ENCODE results near the gene FKBP8. TPM values are rescaled to one million over a fixed set of nuclear protein-coding genes. Genes with fewer than 3 reads are reported as not detected.
A peak's percentile ranks its signal among the peaks of the same experiment; 100 is the strongest.

The FKBP8 gene
- total RNA-seq, 1 donor from 2014 or later, result 203 TPM

GRCh38 chr19:18558604-18559003 lies 15.2 kb upstream of the FKBP8 start:
- Mint-ChIP-seq H3K27ac (ENCODE audit: unreplicated experiment) (peak overlapping the region; percentile 67), H3K36me3 (ENCODE audit: unreplicated experiment) (no peaks in the 10 kb centered on the region), H3K9me3 (ENCODE audit: unreplicated experiment) (peaks cover 4% of the 10 kb centered on the region), H3K4me3 (ENCODE audit: unreplicated experiment) (peak overlapping the region; percentile 86), H3K27me3 (ENCODE audit: unreplicated experiment) (no peaks in the 10 kb centered on the region), H3K4me1 (ENCODE audit: low read depth, unreplicated experiment) (peaks cover 3% of the 10 kb centered on the region)
- TF ChIP-seq, protein P1, sequence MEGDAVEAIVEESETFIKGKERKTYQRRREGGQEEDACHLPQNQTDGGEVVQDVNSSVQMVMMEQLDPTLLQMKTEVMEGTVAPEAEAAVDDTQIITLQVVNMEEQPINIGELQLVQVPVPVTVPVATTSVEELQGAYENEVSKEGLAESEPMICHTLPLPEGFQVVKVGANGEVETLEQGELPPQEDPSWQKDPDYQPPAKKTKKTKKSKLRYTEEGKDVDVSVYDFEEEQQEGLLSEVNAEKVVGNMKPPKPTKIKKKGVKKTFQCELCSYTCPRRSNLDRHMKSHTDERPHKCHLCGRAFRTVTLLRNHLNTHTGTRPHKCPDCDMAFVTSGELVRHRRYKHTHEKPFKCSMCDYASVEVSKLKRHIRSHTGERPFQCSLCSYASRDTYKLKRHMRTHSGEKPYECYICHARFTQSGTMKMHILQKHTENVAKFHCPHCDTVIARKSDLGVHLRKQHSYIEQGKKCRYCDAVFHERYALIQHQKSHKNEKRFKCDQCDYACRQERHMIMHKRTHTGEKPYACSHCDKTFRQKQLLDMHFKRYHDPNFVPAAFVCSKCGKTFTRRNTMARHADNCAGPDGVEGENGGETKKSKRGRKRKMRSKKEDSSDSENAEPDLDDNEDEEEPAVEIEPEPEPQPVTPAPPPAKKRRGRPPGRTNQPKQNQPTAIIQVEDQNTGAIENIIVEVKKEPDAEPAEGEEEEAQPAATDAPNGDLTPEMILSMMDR (IDR thresholded peaks at IDR 0.05; ENCODE audit: partially characterized antibody, unreplicated experiment), result no peak
- DNase-seq, result no peak

- Mint-ChIP-seq H3K9me3 (ENCODE audit: unreplicated experiment) (peaks cover 4% of the 10 kb centered on the region), H3K36me3 (ENCODE audit: unreplicated experiment) (no peaks in the 10 kb centered on the region), H3K4me1 (ENCODE audit: low read depth, unreplicated experiment) (peaks cover 3% of the 10 kb centered on the region), H3K4me3 (ENCODE audit: unreplicated experiment) (peak overlapping the region; percentile 86), H3K27me3 (ENCODE audit: unreplicated experiment) (no peaks in the 10 kb centered on the region), H3K27ac (ENCODE audit: unreplicated experiment) (peak overlapping the region; percentile 67)
- no peak for DNase-seq
- TF ChIP-seq, protein P1 (IDR thresholded peaks at IDR 0.05; ENCODE audit: partially characterized antibody, unreplicated experiment), result no peak
Observed at GRCh38 chr19:18558202-18558555, 14.8 kb upstream of the FKBP8 start.

- Mint-ChIP-seq H3K27me3 (ENCODE audit: unreplicated experiment) (no peaks in the 10 kb centered on the region), H3K4me1 (ENCODE audit: low read depth, unreplicated experiment) (peaks cover 3% of the 10 kb centered on the region), H3K27ac (ENCODE audit: unreplicated experiment) (peak within 1 kb of the TSS; percentile 67), H3K4me3 (ENCODE audit: unreplicated experiment) (peak within 1 kb of the TSS; percentile 86), H3K9me3 (ENCODE audit: unreplicated experiment) (peaks cover 4% of the 10 kb centered on the region), H3K36me3 (ENCODE audit: unreplicated experiment) (no peaks in the 10 kb centered on the region)
- peak; percentile 86 for DNase-seq
- TF ChIP-seq, protein P1 (IDR thresholded peaks at IDR 0.05; ENCODE audit: partially characterized antibody, unreplicated experiment), result no peak
Observed at GRCh38 chr19:18557411-18558201, 14.2 kb upstream of the FKBP8 start, which contains the start of gene KXD1. Gene KXD1, plus strand, starts transcription at chr19:18557870. Its CDS starts 4,187 bp downstream, at chr19:18562057.

- no peaks in the 10 kb centered on the region for H3K9me3 Mint-ChIP-seq (ENCODE audit: unreplicated experiment)
- no peak for DNase-seq
- H3K4me3 Mint-ChIP-seq (ENCODE audit: unreplicated experiment), result no peak overlapping the region
- H3K27ac Mint-ChIP-seq (ENCODE audit: unreplicated experiment), result no peak overlapping the region
- TF ChIP-seq, protein P1 (IDR thresholded peaks at IDR 0.05; ENCODE audit: partially characterized antibody, unreplicated experiment), result no peak
- H3K36me3 Mint-ChIP-seq (ENCODE audit: unreplicated experiment), result no peaks in the 10 kb centered on the region
- H3K4me1 Mint-ChIP-seq (ENCODE audit: low read depth, unreplicated experiment), result no peaks in the 10 kb centered on the region
- peaks cover 5% of the 10 kb centered on the region for H3K27me3 Mint-ChIP-seq (ENCODE audit: unreplicated experiment)
Observed at GRCh38 chr19:18551631-18552030, 8.3 kb upstream of the FKBP8 start.

DNA sequence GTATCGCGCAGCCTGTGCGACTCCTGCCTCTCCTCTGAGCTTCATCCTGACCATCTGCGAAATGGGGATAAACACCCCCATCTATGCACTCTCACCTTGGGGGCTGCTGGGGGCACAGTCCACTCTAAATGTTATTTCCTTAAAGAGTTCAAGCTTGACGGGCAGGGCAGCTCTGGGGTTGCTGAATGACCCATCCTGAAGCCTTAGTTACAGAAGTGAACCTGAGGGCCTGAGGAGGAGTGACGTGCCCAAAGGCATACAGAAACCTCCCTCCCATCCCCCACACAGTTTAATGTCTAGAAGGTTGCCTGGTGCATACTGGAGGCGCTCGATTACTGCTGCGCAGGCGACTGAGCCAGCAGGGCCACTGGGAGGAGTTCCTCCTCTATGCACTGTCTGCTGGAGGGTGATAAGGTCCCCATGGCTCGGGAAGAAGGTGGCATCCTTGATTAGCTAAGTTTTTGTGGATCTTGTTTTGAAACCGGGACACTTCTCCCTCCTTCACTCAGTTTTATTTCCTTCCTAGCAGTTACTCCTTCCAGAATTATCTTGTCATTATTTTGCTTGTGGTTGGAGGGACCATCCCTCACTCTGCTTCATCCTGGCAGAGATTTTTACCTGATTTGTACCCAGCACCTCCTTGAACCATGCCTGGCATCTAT lies 572 bp upstream of the FKBP8 start:
- no peaks in the 10 kb centered on the region for H3K36me3 Mint-ChIP-seq (ENCODE audit: unreplicated experiment)
- peaks cover 6% of the 10 kb centered on the region for H3K27me3 Mint-ChIP-seq (ENCODE audit: unreplicated experiment)
- H3K4me1 Mint-ChIP-seq (ENCODE audit: low read depth, unreplicated experiment), result no peaks in the 10 kb centered on the region
- peak overlapping the region; percentile 79 for H3K4me3 Mint-ChIP-seq (ENCODE audit: unreplicated experiment)
- DNase-seq, result no peak
- peaks cover 2% of the 10 kb centered on the region for H3K9me3 Mint-ChIP-seq (ENCODE audit: unreplicated experiment)
- peak overlapping the region; percentile 85 for H3K27ac Mint-ChIP-seq (ENCODE audit: unreplicated experiment)
- TF ChIP-seq, protein P1 (IDR thresholded peaks at IDR 0.05; ENCODE audit: partially characterized antibody, unreplicated experiment), result no peak

All from glutamatergic neuron (in vitro differentiated cells).